Measurements from ENCODE around the gene ZNF276.

Gene ZNF276

DNA sequence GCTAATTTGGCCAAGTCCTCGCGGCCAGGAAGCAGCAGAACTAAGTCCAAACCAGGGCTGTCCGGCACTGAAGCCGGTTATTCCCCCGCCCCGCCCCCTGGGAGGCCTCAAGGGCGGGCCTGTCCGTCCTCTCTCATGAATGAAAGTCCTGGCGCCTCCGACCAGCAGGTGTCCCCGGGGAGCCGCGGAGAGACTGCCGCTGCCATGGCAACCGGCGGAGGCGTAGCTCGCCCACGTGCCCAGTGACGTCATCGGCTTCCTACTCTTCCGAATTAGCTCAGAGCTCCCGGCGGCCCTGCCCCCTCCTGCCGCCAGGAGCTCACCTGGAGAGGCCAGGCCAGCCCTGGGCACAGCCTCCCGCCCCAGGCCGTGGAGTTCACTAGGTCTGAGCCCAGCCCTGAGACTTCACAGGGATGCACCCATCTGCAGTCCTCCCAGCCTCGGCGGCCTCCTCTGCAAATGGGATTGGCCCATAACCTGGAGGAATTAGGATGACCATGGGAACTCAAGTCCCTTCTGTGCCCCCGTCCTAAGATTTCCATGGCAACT lies 21.2 kb upstream of the ZNF276 start:
- no peak for TF ChIP-seq JUND (IDR thresholded peaks at IDR 0.05; ENCODE audit: low read depth)
- in situ Hi-C loops (cut with HindIII; ENCODE audit: low pct_unique_long_range_greater_than_20kb, low sequenced_read_pairs): no loop called here

DNA sequence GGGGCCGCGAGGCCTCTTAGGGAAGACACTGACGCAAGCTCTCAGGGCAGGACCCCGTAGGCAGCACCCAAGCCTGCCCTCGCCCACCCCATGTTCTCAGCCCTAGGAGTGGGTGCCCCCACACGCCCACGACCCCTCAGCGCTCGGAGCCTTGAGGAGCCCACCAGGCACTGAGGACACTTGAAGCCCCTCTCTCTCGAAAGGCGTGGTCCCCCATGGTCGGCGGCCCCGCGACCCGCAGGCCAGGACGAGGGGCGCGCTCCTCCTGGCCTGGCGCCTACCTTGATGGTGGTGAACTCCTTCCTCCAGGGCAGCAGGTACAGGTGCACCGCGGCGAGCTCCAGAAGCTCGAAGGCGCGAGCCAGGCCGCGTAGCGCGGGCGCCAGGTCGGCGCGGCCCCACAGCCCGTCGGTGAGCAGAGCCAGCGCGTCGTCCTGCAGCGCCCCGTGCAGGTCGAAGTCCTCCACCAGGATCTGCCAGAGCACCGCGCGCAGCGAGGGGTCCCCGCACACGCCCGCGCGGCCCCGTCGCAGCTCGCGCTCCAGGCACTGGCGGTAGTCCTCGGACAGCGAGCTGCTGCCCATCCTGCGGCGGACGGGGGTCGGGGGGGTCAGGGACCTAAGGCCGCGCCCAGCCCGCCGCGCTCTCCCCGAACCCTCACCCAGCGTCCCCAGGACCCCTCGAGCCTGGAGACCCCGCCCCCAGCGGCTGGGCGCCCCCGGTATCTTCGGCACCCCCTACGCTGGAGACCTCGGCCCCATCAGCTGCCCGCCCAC lies 20.5 kb upstream of the ZNF276 start:
- TF ChIP-seq JUND (IDR thresholded peaks at IDR 0.05; ENCODE audit: low read depth): no peak
- in situ Hi-C loops (cut with HindIII; ENCODE audit: low pct_unique_long_range_greater_than_20kb, low sequenced_read_pairs): no loop called here
- peak; percentile 66 to 91 for DNase-seq (ENCODE audit: low read depth in 1 of 2, low spot score in 1 of 2)

More for the DNA sequence above, 21.2 kb upstream of the ZNF276 start:
- DNase-seq (ENCODE audit: low read depth in 1 of 2, low spot score in 1 of 2): peak; percentile 98 to 100

DNA sequence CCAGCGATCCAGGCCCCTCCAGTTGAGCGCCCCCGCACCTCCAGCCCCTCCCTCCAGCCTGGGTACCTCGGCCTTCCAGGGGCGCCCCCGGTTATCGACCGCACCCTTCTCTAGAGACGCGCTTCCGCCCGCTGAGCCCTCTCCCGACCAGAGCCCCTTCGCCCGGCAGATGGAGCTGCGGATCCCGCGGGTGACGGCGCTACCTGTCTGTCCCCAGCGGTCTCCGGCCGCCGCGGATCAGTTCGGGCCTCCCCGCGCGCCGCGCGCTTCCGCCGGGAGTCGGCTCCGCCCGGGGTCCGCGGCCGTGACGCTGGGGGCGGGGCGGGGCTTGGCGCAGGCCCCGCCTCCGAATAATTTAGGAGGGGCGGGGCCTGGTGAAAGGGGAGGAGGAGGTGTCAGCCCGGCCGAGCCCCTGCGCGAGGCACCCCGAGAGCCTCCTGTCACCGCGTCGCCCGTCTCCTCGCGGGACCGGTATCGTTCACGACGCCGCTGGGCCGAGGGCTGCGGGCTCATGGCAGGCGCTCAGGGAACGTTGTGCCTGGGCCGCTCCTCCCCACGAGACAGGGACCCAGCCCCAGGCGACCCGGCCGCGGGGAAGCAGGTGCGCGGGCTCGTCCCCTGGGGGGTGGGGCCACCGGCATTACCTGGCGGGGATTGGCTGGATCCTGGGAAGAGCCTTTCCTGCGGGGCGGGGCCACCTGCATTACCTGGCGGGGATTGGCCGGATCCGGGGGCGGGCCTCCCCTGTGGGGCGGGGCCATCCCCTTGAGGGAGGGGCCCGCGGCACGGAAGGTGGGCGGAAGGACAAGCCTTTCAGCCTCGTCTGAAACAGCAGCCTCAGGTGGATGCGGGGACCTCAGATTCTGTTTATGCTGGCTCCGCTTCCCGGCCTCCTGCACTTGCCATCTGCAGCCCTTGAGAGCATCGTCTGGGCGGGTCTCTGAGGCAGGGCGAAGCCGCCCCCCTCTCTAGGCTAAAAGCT lies 19.6 kb upstream of the ZNF276 start, which contains the start of gene SPATA2L:
TSS of gene SPATA2L (minus strand) at position 281 of the 982 bp plus-strand sequence. CDS start 473 bp downstream, outside the sequence.
- TF ChIP-seq JUND (IDR thresholded peaks at IDR 0.05; ENCODE audit: low read depth): no peak
- DNase-seq (ENCODE audit: low read depth in 1 of 2, low spot score in 1 of 2): peak; percentile 96 to 99
- in situ Hi-C loops (cut with HindIII; ENCODE audit: low pct_unique_long_range_greater_than_20kb, low sequenced_read_pairs): no loop called here

DNA sequence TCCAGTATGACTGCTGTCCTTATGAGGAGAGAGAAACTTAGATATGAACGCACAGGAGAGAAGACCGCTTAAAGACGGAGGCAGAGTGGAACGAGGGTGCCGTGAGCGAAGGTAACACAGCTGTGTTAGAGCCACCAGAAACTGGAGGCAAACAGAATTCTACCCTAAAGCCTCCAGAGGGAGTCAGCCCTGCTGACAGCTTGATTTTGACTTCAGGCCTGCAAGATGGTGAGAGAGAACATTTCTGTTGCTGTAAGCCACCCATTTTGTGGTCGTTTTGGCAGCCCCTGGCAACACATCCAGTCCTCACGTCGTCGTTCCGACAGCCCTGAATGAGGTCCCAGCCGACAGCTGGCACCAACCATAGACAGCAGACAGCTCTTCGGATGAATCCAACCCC lies 17.1 kb upstream of the ZNF276 start:
- in situ Hi-C loops (cut with HindIII; ENCODE audit: low pct_unique_long_range_greater_than_20kb, low sequenced_read_pairs): no loop called here
- TF ChIP-seq JUND (IDR thresholded peaks at IDR 0.05; ENCODE audit: low read depth): no peak
- DNase-seq (ENCODE audit: low read depth in 1 of 2, low spot score in 1 of 2): no peak

DNA sequence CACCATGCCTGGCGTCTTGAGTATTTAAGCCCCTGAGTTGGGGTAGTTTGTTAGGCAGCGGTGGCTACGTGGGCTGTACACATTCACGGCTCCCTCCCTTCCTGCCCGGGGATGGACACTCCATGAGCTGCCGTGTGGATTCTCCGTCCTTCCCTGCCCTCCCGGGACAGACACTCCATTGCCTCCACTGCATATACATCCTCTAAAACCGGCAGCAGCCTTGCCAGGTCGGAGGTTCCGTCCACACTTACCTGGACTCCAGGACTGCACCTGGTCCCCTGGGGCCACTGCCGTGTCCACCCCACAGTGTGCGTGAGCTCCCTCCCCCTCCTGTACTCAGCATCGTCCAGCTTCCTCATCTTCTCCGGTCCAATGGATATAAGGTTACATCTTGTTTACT lies 16.3 kb upstream of the ZNF276 start:
- TF ChIP-seq JUND (IDR thresholded peaks at IDR 0.05; ENCODE audit: low read depth): no peak
- in situ Hi-C loops (cut with HindIII; ENCODE audit: low pct_unique_long_range_greater_than_20kb, low sequenced_read_pairs): no loop called here
- no peak for DNase-seq (ENCODE audit: low read depth in 1 of 2, low spot score in 1 of 2)

DNA sequence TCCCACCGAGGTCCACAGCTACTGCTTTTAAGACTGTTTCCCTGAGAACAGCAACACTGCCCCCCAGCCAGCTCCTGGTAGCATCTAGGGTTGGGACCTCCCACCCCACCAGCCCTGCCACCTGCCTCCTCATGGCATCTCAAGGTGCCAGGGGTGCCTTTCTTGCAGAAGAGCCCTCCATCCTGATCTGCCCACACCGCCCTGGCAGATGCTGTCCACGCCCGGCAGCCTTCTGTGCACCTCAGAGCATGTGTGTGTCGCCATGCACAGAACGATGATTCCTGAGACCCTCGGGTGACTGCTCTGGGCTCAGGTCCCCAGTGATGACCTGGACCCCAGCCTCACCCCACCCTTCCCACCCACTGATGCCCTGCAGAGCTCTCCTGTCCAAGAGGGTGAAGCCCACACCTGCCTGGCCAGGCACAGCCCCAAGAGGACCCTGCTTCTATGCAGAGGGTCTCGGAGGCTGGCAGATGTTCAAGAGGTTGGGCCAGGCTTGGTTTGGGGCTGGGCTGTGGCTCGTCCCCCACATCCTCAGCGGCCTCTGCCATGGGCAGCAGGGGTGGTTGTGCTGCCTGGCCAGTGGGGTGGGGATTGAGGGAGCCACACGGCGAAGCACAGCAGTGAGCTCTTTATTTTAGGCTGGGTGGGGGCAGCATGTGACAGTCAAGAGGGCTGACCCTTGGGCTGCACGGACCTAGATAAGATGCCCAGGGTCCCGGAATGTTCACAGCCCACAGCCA lies 14.6 kb upstream of the ZNF276 start:
- no peak for TF ChIP-seq JUND (IDR thresholded peaks at IDR 0.05; ENCODE audit: low read depth)
- DNase-seq (ENCODE audit: low read depth in 1 of 2, low spot score in 1 of 2): no peak
- in situ Hi-C loops (cut with HindIII; ENCODE audit: low pct_unique_long_range_greater_than_20kb, low sequenced_read_pairs): no loop called here

DNA sequence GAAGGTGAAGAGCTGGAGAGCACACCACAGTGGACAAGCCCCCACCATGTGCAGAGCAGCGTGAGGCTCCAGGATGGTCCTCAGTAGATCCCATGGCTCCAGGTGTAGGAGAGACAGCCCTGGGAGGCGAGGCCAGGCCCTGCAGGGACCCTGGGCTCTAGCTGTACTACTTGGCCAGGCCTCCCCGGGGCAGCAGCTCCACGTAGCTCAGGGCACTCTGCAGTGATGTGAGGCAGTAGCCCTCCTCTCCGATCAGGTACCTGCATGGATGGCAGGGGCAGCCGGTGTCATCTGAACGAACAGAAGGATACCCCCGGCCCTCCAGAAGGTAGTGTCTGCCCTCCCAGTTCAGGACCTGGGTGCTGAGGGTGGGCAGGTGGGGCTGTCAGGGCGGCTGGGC lies 13.6 kb upstream of the ZNF276 start:
- in situ Hi-C loops (cut with HindIII; ENCODE audit: low pct_unique_long_range_greater_than_20kb, low sequenced_read_pairs): no loop called here
- no peak for TF ChIP-seq JUND (IDR thresholded peaks at IDR 0.05; ENCODE audit: low read depth)
- DNase-seq (ENCODE audit: low read depth in 1 of 2, low spot score in 1 of 2): no peak

DNA sequence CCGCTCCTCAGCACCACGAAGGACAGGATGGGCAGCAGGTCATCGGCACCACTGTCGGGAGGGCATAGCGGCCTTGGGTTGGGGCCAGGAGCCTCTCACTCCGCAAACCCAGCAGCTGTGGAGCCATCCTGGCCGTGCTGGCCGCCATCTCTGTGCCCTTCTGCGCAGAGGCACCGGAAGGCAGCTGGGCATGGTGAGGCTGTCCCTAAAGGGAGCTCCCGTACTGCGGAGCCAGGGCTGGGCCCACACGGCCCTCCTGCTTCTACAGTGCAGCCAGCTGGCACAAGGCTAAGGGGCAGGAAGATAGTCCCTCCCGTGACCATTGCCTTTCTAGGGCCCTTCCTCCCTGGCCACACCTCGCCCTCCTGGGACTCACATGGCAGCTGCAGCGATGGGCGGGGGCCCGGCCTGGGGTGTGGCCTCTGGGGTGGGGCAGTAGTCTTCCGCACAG lies 12.8 kb upstream of the ZNF276 start:
- in situ Hi-C loops (cut with HindIII; ENCODE audit: low pct_unique_long_range_greater_than_20kb, low sequenced_read_pairs): no loop called here
- no peak for DNase-seq (ENCODE audit: low read depth in 1 of 2, low spot score in 1 of 2)
- no peak for TF ChIP-seq JUND (IDR thresholded peaks at IDR 0.05; ENCODE audit: low read depth)

DNA sequence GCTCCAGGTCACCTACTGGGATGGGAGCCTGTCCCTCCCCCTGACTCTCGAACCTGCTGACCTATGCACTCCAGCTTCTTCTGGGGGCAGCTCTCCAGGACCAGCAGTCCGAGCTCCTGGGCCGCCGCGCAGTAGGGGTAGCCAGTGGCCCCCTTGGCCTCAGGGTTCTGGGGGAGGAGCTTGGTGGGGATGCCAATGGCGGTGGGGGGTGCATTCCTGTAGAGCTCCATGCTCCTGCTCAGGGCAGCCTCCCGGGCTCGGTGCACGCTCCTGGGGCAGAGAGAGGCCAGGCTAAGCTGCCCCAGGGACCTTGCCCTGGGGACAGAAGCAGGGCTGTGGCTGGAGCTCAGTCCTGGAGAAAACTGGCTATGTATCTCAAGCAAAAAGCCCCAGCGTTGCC lies 12.2 kb upstream of the ZNF276 start:
- in situ Hi-C loops (cut with HindIII; ENCODE audit: low pct_unique_long_range_greater_than_20kb, low sequenced_read_pairs): no loop called here
- TF ChIP-seq JUND (IDR thresholded peaks at IDR 0.05; ENCODE audit: low read depth): no peak
- DNase-seq (ENCODE audit: low read depth in 1 of 2, low spot score in 1 of 2): no peak

DNA sequence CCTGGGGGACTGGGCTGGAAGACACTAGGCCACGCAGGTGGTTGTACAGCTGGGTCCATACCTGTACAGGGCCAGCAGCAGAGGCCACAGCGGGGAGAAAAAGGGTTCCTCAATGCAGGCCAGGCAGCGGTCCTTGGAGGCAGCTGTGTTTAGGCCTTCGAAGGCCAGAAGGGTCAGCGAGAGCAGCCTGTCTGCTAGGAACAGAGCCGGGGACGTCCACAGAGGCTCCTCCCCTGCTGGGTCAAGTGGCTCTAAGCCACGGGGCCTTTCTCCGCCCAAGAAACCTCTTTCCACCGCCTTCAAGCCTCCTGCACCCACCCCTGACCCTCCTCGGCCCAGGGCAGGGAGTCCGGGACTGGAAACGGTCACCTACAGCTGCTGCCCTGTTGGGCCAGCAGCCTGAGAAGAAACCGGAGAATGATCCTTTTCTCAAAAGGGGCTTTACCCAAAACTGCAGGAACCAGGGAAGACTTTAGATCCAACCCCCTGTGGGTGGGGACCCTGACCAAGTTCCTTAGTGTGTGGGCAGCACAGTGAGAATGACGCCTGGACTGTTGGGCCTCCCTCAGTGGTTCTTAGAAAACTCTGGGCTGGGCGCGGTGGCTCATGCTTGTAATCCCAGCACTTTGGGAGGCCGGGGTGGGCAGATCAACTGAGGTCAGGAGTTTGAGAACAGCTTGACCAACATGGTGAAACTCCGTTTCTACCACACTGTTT lies 11.5 kb upstream of the ZNF276 start:
- in situ Hi-C loops (cut with HindIII; ENCODE audit: low pct_unique_long_range_greater_than_20kb, low sequenced_read_pairs): no loop called here
- DNase-seq (ENCODE audit: low read depth in 1 of 2, low spot score in 1 of 2): no peak

DNA sequence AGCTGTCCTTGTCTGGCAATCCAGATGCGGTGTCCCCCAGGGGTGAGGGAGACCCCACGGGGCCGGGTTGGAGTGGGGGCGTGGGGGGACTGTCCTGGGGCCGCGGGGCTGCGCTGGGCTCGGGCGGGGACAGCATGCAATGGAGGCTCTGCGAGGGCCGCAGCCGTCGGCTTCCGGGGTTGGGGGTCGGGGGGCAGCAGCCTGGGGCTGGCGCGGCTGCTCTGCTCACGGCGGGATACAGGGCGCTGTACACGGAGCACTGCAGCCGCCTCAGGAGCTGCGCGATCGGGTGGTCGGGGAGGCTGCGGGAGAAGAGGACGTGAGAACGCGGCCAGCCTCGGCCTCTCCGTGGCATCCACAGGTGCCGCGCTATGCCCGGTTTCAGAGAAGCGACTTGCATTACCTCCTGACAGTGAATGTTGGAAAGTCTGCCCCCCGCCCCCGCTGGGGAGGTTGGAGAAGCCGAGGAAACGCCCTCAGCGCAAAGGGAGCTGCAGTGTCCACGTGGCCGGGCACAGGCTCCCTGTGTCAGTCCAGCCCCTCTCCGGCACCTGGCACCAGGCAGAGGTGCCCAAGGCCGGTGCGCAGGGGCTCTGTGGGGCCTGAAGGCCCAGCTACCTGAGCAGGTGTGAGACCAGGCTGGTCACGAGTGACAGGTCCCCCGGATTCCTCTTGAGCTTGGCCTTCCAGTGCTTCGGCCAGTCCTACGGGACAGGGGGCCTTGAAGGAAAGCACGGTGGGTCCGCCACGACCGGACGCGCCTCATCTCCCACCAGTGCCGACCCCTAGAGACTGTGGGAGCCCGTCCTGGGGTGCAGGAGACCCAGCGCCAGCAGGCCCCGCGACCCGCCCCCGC lies 10.4 kb upstream of the ZNF276 start:
- in situ Hi-C loops (cut with HindIII; ENCODE audit: low pct_unique_long_range_greater_than_20kb, low sequenced_read_pairs): no loop called here
- no peak for TF ChIP-seq JUND (IDR thresholded peaks at IDR 0.05; ENCODE audit: low read depth)
- DNase-seq (ENCODE audit: low read depth in 1 of 2, low spot score in 1 of 2): no peak

More for the DNA sequence above, 11.5 kb upstream of the ZNF276 start:
- TF ChIP-seq JUND (IDR thresholded peaks at IDR 0.05; ENCODE audit: low read depth): no peak
